ENCODE results near the gene RIC8A. TPM values are rescaled to one million over a fixed set of nuclear protein-coding genes. Genes with fewer than 3 reads are reported as not detected.
"Not testable (repeated sequence)": the region's sequence is repeated elsewhere in the genome, so short reads cannot be mapped to it uniquely, and the experiment has no call there.

The RIC8A gene
- total RNA-seq, 1 donor from 2014 or later, result 114 TPM

DNA sequence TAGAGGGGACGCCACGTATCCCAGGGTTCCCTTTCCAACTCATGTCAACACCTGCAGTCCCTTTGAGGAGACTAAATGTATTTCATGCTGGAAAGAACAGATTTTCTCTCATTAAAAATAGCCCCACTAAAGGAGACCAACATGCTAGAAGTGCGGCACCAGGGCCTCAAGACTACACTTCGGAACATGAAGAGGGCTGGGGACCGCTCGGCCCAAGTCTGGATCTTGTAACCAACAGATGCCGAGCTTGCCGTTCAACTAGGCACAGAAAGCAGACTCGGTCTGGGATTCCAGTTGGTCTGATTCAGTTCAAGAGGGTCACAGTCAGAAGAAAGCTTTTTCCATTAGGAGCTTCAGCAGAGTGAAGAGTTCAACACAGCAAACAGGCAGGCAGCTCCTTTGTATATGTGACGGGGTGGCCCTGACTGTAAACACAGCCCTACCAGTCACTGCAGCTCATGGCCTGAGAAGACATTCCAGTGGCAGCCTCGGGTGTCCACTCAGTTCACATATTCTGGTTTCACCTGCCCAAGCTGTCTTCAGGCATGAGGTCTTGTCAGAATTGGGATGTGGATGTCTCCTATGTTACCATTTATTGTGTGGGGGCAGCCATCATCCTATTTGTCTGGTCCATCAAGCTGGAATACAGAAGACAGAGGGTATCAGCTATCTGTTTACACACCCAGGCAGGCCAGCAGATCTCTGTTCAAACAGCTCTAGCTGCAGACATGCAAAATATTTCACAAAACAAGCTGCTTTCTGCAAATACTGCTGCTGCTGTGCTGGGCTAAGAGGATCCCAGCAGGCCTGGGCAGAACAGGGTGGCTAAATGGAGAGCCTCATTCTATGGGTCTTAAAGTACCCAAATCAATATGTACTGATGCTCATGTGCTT, 8.8 kb downstream of the RIC8A start:
- no peak for ATAC-seq (ENCODE audit: low read depth)
- Mint-ChIP-seq H3K9me3 (no peaks in the 10 kb centered on the region), H3K36me3 (ENCODE audit: low read depth) (peaks cover 55% of the 10 kb centered on the region), H3K27me3 (no peaks in the 10 kb centered on the region), H3K4me1 (peaks cover 2% of the 10 kb centered on the region), H3K4me3 (no peak overlapping the region), H3K27ac (no peak overlapping the region)
- POLR2A ChIA-PET, result interaction anchor here (2.1 kb wide), 1 partner anchor 9 kb away, joined by 11 read pairs; the partner anchor contains the start of genes BET1L and RIC8A
- DNase-seq, result no peak
- CTCF ChIA-PET, result no interaction called here
- TF ChIP-seq, protein P1, sequence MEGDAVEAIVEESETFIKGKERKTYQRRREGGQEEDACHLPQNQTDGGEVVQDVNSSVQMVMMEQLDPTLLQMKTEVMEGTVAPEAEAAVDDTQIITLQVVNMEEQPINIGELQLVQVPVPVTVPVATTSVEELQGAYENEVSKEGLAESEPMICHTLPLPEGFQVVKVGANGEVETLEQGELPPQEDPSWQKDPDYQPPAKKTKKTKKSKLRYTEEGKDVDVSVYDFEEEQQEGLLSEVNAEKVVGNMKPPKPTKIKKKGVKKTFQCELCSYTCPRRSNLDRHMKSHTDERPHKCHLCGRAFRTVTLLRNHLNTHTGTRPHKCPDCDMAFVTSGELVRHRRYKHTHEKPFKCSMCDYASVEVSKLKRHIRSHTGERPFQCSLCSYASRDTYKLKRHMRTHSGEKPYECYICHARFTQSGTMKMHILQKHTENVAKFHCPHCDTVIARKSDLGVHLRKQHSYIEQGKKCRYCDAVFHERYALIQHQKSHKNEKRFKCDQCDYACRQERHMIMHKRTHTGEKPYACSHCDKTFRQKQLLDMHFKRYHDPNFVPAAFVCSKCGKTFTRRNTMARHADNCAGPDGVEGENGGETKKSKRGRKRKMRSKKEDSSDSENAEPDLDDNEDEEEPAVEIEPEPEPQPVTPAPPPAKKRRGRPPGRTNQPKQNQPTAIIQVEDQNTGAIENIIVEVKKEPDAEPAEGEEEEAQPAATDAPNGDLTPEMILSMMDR (IDR thresholded peaks at IDR 0.05), result no peak
- intact Hi-C loops (cut with micrococcal nuclease), result no loop called here

DNA sequence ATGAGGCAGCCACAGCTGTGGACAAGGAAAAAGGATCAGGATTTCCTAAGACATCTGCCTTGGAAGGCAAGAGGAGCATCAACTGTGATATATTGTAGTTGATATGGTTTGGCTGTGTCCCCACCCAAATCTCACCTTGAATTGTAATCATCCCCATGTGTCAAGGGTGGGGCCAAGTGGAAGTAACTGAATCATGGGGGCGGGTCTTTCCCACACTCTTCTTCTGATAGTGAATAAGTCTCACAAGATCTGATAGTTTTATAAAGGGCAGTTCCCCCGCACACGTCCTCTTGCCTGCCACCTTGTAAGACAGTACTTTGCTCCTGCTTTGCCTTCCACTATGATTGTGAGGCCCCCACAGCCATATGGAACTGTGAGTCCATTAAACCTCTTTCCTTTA, 10.2 kb downstream of the RIC8A start:
- H3K4me1 Mint-ChIP-seq, result no peaks in the 10 kb centered on the region
- intact Hi-C loops (cut with micrococcal nuclease), result no loop called here
- ChIA-PET CTCF (no interaction called here), POLR2A (no interaction called here)
- TF ChIP-seq, protein P1 (IDR thresholded peaks at IDR 0.05), result no peak
- peak overlapping the region; percentile 19 for H3K27ac Mint-ChIP-seq
- ATAC-seq (ENCODE audit: low read depth) (no peak), DNase-seq (no peak)
- no peaks in the 10 kb centered on the region for H3K9me3 Mint-ChIP-seq
- H3K27me3 Mint-ChIP-seq, result no peaks in the 10 kb centered on the region
- H3K4me3 Mint-ChIP-seq, result no peak overlapping the region
- H3K36me3 Mint-ChIP-seq (ENCODE audit: low read depth), result peaks cover 51% of the 10 kb centered on the region

DNA sequence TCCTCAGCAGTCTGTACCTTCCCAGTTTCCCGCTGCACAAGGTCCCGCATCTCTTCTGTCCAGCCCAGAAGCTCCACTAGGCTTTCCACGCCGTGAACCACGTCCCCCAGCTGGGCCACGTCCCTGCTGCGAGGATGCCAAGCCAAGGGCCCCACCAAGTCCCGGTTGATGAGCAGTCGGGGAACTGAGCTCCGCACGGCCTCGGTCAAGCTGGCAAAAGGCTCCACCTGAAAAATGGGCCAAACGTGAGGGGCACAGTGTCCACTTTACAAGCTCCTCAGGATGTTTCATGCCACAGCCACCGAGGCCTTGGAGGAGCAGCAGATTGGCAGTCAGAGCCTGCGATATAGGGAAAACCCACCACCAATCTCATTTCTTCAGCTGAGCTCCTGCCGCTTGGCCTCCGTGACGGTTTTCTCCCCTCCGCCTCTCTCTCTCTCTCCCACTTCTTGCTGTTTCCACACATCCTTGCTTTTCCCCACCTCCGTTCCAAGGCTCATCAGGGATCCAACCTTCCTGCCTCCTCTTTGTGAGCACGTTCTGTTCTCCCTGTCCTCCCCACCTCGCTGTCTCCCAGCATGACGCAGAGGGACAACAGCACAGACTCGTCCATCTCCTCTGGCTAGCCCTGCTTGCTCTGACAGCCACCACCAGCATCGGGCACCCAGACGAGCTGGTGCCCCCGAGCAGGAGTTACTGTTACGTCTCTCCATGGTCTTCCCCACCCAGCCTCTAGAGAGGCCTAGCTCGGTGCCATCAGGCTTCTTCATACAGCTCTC, 11.5 kb downstream of the RIC8A start:
- intact Hi-C loops (cut with micrococcal nuclease), result no loop called here
- H3K27ac Mint-ChIP-seq, result no peak overlapping the region
- H3K4me1 Mint-ChIP-seq, result no peaks in the 10 kb centered on the region
- ChIA-PET CTCF (no interaction called here), POLR2A (interaction anchor here (0.6 kb wide), 1 partner anchor 10 kb away, joined by 3 read pairs; no protein-coding TSS in a partner anchor)
- TF ChIP-seq, protein P1 (IDR thresholded peaks at IDR 0.05), result no peak
- H3K9me3 Mint-ChIP-seq, result no peaks in the 10 kb centered on the region
- H3K36me3 Mint-ChIP-seq (ENCODE audit: low read depth), result peaks cover 44% of the 10 kb centered on the region
- H3K27me3 Mint-ChIP-seq, result no peaks in the 10 kb centered on the region
- H3K4me3 Mint-ChIP-seq, result no peak overlapping the region
- ATAC-seq (ENCODE audit: low read depth) (no peak), DNase-seq (peak; percentile 1)

DNA sequence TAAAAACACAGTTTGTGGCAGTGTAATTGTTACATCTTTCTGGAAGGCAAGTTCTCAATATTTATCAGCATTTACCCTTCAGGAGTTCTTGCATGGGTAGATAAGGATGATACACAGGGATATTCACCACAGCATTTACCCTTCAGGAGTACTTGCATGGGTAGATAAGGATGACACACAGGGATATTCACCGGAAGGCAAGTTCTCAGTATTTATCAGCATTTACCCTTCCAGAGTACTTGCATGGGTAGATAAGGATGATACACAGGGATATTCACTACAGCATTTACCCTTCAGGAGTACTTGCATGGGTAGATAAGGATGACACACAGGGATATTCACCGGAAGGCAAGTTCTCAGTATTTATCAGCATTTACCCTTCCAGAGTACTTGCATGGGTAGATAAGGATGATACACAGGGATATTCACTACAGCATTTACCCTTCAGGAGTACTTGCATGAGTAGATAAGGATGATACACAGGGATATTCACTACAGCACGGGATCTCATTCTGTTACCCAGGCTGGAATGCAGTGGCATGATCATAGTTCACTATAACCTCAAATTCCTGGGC, 13.2 kb downstream of the RIC8A start:
- intact Hi-C loops (cut with micrococcal nuclease); POLR2A ChIA-PET; H3K4me1 Mint-ChIP-seq; H3K27ac Mint-ChIP-seq; CTCF ChIA-PET; DNase-seq; H3K4me3 Mint-ChIP-seq; H3K9me3 Mint-ChIP-seq; ATAC-seq (ENCODE audit: low read depth); H3K27me3 Mint-ChIP-seq: not testable (repeated sequence)
- peaks cover 31% of the 10 kb centered on the region for H3K36me3 Mint-ChIP-seq (ENCODE audit: low read depth)

DNA sequence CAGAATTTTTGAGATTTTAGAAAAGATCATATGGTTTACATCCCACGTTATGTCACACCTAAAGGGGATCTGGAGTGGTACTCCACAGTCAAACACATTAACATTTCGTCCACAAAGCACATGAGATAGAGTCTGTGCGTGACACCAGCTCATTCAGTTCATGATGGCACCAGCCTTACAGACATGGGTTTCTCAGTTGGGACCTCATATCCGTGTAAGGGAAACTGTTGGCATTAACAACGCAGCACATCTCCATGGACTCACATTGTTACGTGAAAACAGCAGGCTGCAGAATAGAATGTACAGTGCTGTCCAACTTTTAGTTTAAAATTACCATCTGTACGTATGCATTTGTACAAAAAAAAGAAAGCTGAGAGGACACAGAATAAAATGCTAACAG, 14.0 kb downstream of the RIC8A start:
- H3K27ac Mint-ChIP-seq, result no peak overlapping the region
- H3K27me3 Mint-ChIP-seq, result no peaks in the 10 kb centered on the region
- DNase-seq (no peak), ATAC-seq (ENCODE audit: low read depth) (no peak)
- no peaks in the 10 kb centered on the region for H3K9me3 Mint-ChIP-seq
- H3K4me3 Mint-ChIP-seq, result no peak overlapping the region
- CTCF ChIA-PET, result no interaction called here
- peaks cover 30% of the 10 kb centered on the region for H3K36me3 Mint-ChIP-seq (ENCODE audit: low read depth)
- POLR2A ChIA-PET, result no interaction called here
- intact Hi-C loops (cut with micrococcal nuclease), result no loop called here
- peaks cover 4% of the 10 kb centered on the region for H3K4me1 Mint-ChIP-seq
- TF ChIP-seq, protein P1 (IDR thresholded peaks at IDR 0.05), result no peak

Data from activated B cell treated with CpG ODN at 0.5 μM for 24 hours (primary cell).